Stimulated activated naive CD4-positive, alpha-beta T cell (primary cell): ENCODE data around the gene PPP1R3C.

Experiments used
- DNase-seq, 6 experiments: peaks; one replicate each; lab custom pipeline; 2025; lab: John Stamatoyannopoulos, UW

The PPP1R3C gene

GRCh38 chr10:91601212-91601611, 31.7 kb downstream of the PPP1R3C start:
- DNase-seq: no peak

- DNase-seq: no peak
These were observed 34.5 kb downstream of the PPP1R3C start for GRCh38 chr10:91598211-91598977.

- no peak for DNase-seq
These were observed 35.5 kb downstream of the PPP1R3C start for GRCh38 chr10:91597197-91597881.

GRCh38 chr10:91596825-91597196, 36.1 kb downstream of the PPP1R3C start:
- DNase-seq: no peak

- DNase-seq: no peak
These were observed 39.0 kb downstream of the PPP1R3C start for GRCh38 chr10:91593834-91594233.

GRCh38 chr10:91593366-91593765, 39.5 kb downstream of the PPP1R3C start:
- DNase-seq: no peak

GRCh38 chr10:91592266-91592975, 40.5 kb downstream of the PPP1R3C start:
- DNase-seq: no peak

- no peak for DNase-seq
These were observed 41.1 kb downstream of the PPP1R3C start for GRCh38 chr10:91591797-91592174.

- no peak for DNase-seq
These were observed 41.7 kb downstream of the PPP1R3C start for GRCh38 chr10:91590904-91591796.

- no peak for DNase-seq
These were observed 42.5 kb downstream of the PPP1R3C start for GRCh38 chr10:91590142-91590903.

- no peak for DNase-seq
These were observed 43.2 kb downstream of the PPP1R3C start for GRCh38 chr10:91589658-91590035.

GRCh38 chr10:91589015-91589657, 43.7 kb downstream of the PPP1R3C start:
- no peak for DNase-seq

GRCh38 chr10:91587710-91588638, 44.9 kb downstream of the PPP1R3C start:
- no peak for DNase-seq

GRCh38 chr10:91582153-91582554, 50.7 kb downstream of the PPP1R3C start:
- DNase-seq: no peak

GRCh38 chr10:91579329-91579985, 53.4 kb downstream of the PPP1R3C start:
- DNase-seq: no peak
